Natural killer cell treated with Interleukin-12 subunit alpha and Interleukin-12 subunit beta and Interleukin-15 and Interleukin-18, amount 100 ng/mL, for 72 hours (primary cell): ENCODE data around the gene RARG. TPM values are rescaled to one million over a fixed set of nuclear protein-coding genes. Genes with fewer than 3 reads are reported as not detected.

Experiments used
- ATAC-seq, 2 donors: fragments of 150-1000 bp; cut with Tn5 transposase in 1 of 2; sonication (Bioruptor Pico), chemical (Tn5 transposase) in 1 of 2; 2 replicates each; pipeline ENCODE4 v1.10.0; 2021
- DNase-seq: peaks from one replicate; pipeline ENCODE4 v3.0.0; 2022; ENCODE audit warnings: low spot score
- H3K27ac Mint-ChIP-seq, 2 donors: 1 replicate in 1 of 2; 2 replicates in 1 of 2; pipeline ENCODE4 v1.8.0; 2022; ENCODE audit warnings: mixed read lengths in 2 of 2, mild to moderate bottlenecking in 1 of 2, moderate library complexity in 1 of 2
- H3K27me3 Mint-ChIP-seq, 2 donors: 1 replicate in 1 of 2; 2 replicates in 1 of 2; pipeline ENCODE4 v1.8.0; 2022; ENCODE audit warnings: mixed read lengths in 2 of 2
- H3K36me3 Mint-ChIP-seq: one replicate; pipeline ENCODE4 v1.8.0; 2022; ENCODE audit warnings: mixed read lengths
- H3K4me1 Mint-ChIP-seq, 2 donors: 1 replicate in 1 of 2; 2 replicates in 1 of 2; pipeline ENCODE4 v1.8.0; 2022; ENCODE audit warnings: low read depth in 2 of 2, mixed read lengths in 2 of 2, mild to moderate bottlenecking in 1 of 2
- H3K4me3 Mint-ChIP-seq: one replicate; pipeline ENCODE4 v1.8.0; 2022; ENCODE audit warnings: mixed read lengths
- H3K9me3 Mint-ChIP-seq: 2 replicates; pipeline ENCODE4 v1.8.0; 2022; ENCODE audit warnings: mixed read lengths
- total RNA-seq, 2 donors: library from RNA; stranded (reverse); gene quantifications; one replicate each; pipeline ENCODE4 v1.2.3, GENCODE V29; 2022

The RARG gene
- total RNA-seq, 2 donors from 2014 or later: 5.8 to 13.3 TPM

DNA sequence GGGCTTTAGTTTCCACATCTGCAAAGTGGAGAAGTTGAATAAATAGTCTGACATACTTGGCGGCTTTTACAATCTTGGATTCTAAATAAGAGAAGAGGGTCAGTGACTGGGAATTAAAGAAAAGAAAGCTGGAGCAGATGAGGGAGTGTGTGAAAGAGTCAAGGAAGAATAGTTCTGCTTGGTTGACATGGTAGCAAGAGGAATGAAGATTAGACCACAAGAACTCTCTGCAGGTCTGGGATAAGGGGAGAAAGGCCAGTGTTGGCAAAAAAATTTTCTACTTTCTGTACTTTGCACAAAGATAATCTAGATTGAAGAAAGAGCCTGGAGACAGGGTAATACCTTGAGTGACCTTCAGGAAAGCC lies 30.9 kb downstream of the RARG start:
- Mint-ChIP-seq H3K4me1 (peaks cover 39 to 61% of the 10 kb centered on the region in 2 donors), H3K27me3 (no peaks in the 10 kb centered on the region), H3K9me3 (no peaks in the 10 kb centered on the region), H3K36me3 (peaks cover 5% of the 10 kb centered on the region), H3K4me3 (peak overlapping the region; percentile 79), H3K27ac (peak overlapping the region; percentile 8 to 62)
- peak; percentile 32 for DNase-seq
- no peak for ATAC-seq

- peaks cover 5% of the 10 kb centered on the region for H3K36me3 Mint-ChIP-seq
- peak overlapping the region; percentile 8 to 62 for H3K27ac Mint-ChIP-seq
- ATAC-seq: peak in 1 of 2 donors; percentile 34
- no peaks in the 10 kb centered on the region for H3K27me3 Mint-ChIP-seq
- no peaks in the 10 kb centered on the region for H3K9me3 Mint-ChIP-seq
- DNase-seq: peak; percentile 59
- H3K4me1 Mint-ChIP-seq: peaks cover 34 to 56% of the 10 kb centered on the region in 2 donors
- H3K4me3 Mint-ChIP-seq: peak overlapping the region; percentile 79
Measured at GRCh38 chr12:53200458-53201176, 31.4 kb downstream of the RARG start.

DNA sequence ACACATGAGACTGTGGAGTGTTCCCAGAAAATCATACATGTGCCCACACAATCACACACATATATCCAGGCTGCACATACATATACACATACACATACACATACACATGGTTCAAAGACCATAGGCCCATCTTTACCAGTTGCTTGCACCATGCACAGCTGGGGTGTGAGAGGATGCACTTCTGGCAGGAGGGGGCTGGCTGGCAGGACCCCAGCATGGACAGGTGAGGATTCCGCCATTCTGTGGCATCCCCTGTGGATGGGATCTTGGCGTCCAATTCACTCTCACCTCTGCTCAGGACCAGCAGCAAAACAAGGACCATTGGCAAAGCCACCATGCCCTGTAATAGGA lies 31.9 kb downstream of the RARG start:
- Mint-ChIP-seq H3K4me1 (peaks cover 32 to 56% of the 10 kb centered on the region in 2 donors), H3K27me3 (no peaks in the 10 kb centered on the region), H3K9me3 (no peaks in the 10 kb centered on the region), H3K27ac (peak overlapping the region; percentile 8 to 62), H3K4me3 (peak overlapping the region; percentile 79), H3K36me3 (peaks cover 5% of the 10 kb centered on the region)
- ATAC-seq (no peak), DNase-seq (no peak)

GRCh38 chr12:53199700-53200099 lies 32.3 kb downstream of the RARG start:
- DNase-seq (peak; percentile 5), ATAC-seq (no peak)
- Mint-ChIP-seq H3K36me3 (peaks cover 5% of the 10 kb centered on the region), H3K9me3 (no peaks in the 10 kb centered on the region), H3K4me1 (peaks cover 32 to 54% of the 10 kb centered on the region in 2 donors), H3K4me3 (peak overlapping the region; percentile 79), H3K27ac (peak overlapping the region; percentile 8 to 62), H3K27me3 (no peaks in the 10 kb centered on the region)

DNA sequence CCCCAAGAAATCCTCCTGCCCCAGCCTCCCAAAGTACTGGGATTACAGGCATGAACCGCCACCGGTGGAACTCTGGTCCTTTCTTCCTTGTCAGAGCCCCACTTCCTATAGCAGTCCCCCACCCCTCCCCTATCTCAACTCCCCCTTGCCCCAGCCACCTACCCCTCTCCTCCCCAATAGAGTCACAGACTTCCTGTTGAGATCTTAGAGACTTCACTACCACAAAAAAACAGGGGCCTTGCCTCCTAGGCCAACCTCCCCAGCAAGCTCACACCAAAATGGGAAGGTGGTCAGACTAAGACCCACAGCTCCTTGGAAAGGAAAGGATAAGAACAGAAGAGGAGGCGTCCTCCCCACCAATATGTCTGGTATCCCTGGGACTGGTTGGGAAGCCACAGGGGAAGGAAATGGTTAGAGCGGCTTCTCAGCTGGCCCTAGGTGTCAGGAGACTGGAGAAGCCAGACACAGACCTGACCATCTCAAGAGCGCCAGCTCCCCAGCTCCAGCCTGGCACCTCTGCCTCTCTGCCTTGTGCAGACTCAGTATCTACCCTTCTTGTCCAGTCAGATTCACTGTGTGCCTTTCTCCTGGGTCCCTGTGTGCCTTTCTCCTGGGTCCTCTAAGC lies 33.4 kb downstream of the RARG start:
- Mint-ChIP-seq H3K9me3 (no peaks in the 10 kb centered on the region), H3K27me3 (no peaks in the 10 kb centered on the region), H3K4me1 (peaks cover 39 to 48% of the 10 kb centered on the region in 2 donors), H3K4me3 (peak overlapping the region; percentile 73), H3K36me3 (peaks cover 5% of the 10 kb centered on the region), H3K27ac (peak overlapping the region in 1 of 2 donors; percentile 25)
- ATAC-seq (peak; percentile 72 to 87), DNase-seq (peak; percentile 67)

GRCh38 chr12:53197011-53197640 lies 34.9 kb downstream of the RARG start:
- Mint-ChIP-seq H3K36me3 (peaks cover 5% of the 10 kb centered on the region), H3K4me1 (peaks cover 41 to 43% of the 10 kb centered on the region in 2 donors), H3K4me3 (peak overlapping the region; percentile 47), H3K27ac (no peak overlapping the region), H3K9me3 (no peaks in the 10 kb centered on the region), H3K27me3 (no peaks in the 10 kb centered on the region)
- ATAC-seq (no peak), DNase-seq (no peak)

GRCh38 chr12:53196486-53196885 lies 35.5 kb downstream of the RARG start:
- peak overlapping the region; percentile 47 for H3K4me3 Mint-ChIP-seq
- no peaks in the 10 kb centered on the region for H3K27me3 Mint-ChIP-seq
- no peak for ATAC-seq
- H3K4me1 Mint-ChIP-seq: peaks cover 42 to 43% of the 10 kb centered on the region in 2 donors
- H3K36me3 Mint-ChIP-seq: peaks cover 5% of the 10 kb centered on the region
- no peaks in the 10 kb centered on the region for H3K9me3 Mint-ChIP-seq
- DNase-seq: no peak
- H3K27ac Mint-ChIP-seq: no peak overlapping the region

- Mint-ChIP-seq H3K27me3 (no peaks in the 10 kb centered on the region), H3K27ac (no peak overlapping the region), H3K4me3 (no peak overlapping the region), H3K36me3 (no peaks in the 10 kb centered on the region), H3K9me3 (no peaks in the 10 kb centered on the region), H3K4me1 (peaks cover 36 to 38% of the 10 kb centered on the region in 2 donors)
- peak; percentile 57 for DNase-seq
- ATAC-seq: no peak
Measured at GRCh38 chr12:53195516-53196420, 36.2 kb downstream of the RARG start.

- Mint-ChIP-seq H3K27ac (no peak overlapping the region), H3K4me3 (no peak overlapping the region), H3K9me3 (no peaks in the 10 kb centered on the region), H3K27me3 (no peaks in the 10 kb centered on the region), H3K4me1 (peaks cover 28 to 35% of the 10 kb centered on the region in 2 donors), H3K36me3 (no peaks in the 10 kb centered on the region)
- DNase-seq: no peak
- no peak for ATAC-seq
Measured at GRCh38 chr12:53194973-53195372, 37.0 kb downstream of the RARG start.

DNA sequence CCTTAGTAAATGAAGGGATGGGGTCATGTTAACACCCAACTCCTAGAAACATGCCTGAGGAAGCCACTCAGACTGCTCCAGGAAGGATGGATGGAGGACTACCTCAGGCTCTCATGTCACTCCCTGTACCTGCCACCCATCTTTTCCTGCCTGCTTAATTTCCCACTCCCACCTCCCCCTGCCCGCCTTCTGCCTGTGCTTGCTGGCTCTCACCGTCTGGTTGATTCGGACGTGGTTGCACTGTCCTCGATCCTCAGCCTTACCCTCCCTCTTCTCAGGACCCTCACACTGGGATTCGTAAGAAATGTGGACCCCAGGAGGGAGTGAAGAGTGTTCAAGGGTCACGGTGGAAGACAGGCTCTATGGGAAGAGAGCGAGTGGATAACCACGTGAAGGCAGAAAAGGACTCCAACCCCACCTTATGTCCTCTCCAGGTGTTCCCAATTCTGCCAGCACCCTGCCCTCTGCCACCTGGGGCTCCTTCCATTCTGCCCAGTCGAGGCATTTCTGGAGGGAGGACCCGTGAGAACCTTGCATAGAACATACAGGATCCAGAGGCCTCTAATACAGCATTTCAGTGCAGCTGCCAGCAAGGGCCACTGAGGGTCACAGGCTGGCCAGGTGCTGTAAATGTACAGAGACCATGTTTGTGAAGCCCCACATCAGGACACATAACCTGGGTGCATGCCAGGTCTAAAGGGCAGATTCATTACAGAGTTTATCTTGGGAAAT lies 37.9 kb downstream of the RARG start:
- DNase-seq (no peak), ATAC-seq (no peak)
- Mint-ChIP-seq H3K4me3 (no peak overlapping the region), H3K9me3 (no peaks in the 10 kb centered on the region), H3K4me1 (peaks cover 21 to 29% of the 10 kb centered on the region in 2 donors), H3K36me3 (no peaks in the 10 kb centered on the region), H3K27me3 (no peaks in the 10 kb centered on the region), H3K27ac (no peak overlapping the region)

DNA sequence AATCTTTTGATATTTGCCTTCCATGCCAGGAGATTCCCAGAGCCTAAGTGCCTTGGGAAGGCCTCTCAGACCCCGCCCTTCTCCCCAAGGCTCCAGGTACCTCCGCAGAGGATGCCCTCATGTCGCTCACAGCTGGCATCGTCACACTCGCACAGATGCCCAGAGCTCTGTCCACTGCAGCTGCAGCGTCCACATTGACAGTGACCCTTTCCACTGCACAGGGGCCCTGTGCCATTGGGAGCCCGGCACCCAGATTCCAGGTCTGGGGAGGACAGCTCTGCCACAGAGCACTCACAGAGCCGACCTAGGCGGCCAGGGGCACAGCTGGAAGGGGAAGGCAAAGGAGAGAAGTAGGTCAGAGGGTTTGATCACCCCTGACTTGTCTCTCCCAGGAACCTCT lies 39.0 kb downstream of the RARG start:
- Mint-ChIP-seq H3K4me3 (no peak overlapping the region), H3K9me3 (no peaks in the 10 kb centered on the region), H3K36me3 (no peaks in the 10 kb centered on the region), H3K4me1 (peaks cover 10 to 18% of the 10 kb centered on the region in 2 donors), H3K27me3 (no peaks in the 10 kb centered on the region), H3K27ac (peak overlapping the region in 1 of 2 donors; percentile 6)
- DNase-seq (peak; percentile 39), ATAC-seq (no peak)

- Mint-ChIP-seq H3K4me1 (peaks cover 9 to 15% of the 10 kb centered on the region in 2 donors), H3K27ac (no peak overlapping the region), H3K9me3 (no peaks in the 10 kb centered on the region), H3K27me3 (no peaks in the 10 kb centered on the region), H3K4me3 (no peak overlapping the region), H3K36me3 (no peaks in the 10 kb centered on the region)
- ATAC-seq (no peak), DNase-seq (no peak)
Measured at GRCh38 chr12:53192531-53193021, 39.4 kb downstream of the RARG start.
